A549 (cell line): ENCODE data around the gene LSP1. TPM values are rescaled to one million over a fixed set of nuclear protein-coding genes. Genes with fewer than 3 reads are reported as not detected.
"Not testable (repeated sequence)": the region's sequence is repeated elsewhere in the genome, so short reads cannot be mapped to it uniquely, and the experiment has no call there.

Source experiments
- ATAC-seq, 2 experiments: fragments of 200-7000 bp in 1 of 2; fragments of >200 bp in 1 of 2; cut with Nextera tagmentation in 1 of 2; cut with Tn5 transposase in 1 of 2; 3 replicates each; pipeline versions ENCODE4 v1.8.0 to v1.9.1; 2018 to 2020; ENCODE audit warnings: mild to moderate bottlenecking in 1 of 2, moderate library complexity in 1 of 2
- CTCF ChIA-PET: fragments of 300-600 bp; sonication (Branson Sonifier 250); formaldehyde crosslinking; extraction: SDS; loops from one replicate; lab custom pipeline; 2021; ENCODE audit warnings: antibody characterized with exemption, inconsistent platforms; lab: Yijun Ruan, JAX
- POLR2A ChIA-PET: fragments of 350-600 bp; formaldehyde crosslinking; extraction: SDS; loops from one replicate; lab custom pipeline; 2021; ENCODE audit warnings: antibody characterized with exemption, inconsistent platforms; lab: Yijun Ruan, JAX
- DNase-seq, 2 experiments: peaks; one replicate each; pipeline versions ENCODE4 v3.0.0 to v3.0.0-alpha.2; 2011 to 2016; ENCODE audit warnings: low read depth in 1 of 2, low spot score in 1 of 2
- FAIRE-seq: peaks from 2 replicates; lab custom pipeline; 2011; peaks lifted over from hg19 to GRCh38; lab: Jason Lieb, UNC
- H3K27ac ChIP-seq, 2 experiments: fragments of >200 bp; sonication (Bioruptor Twin); formaldehyde crosslinking; 3 replicates each; pipeline ENCODE4 v1.5.1; 2016 to 2017
- H3K4me1 ChIP-seq: fragments of >200 bp; sonication (Bioruptor Twin); formaldehyde crosslinking; 3 replicates; pipeline ENCODE4 v1.6.1; 2016
- H3K4me2 ChIP-seq: fragments of >200 bp; sonication (Bioruptor Twin); formaldehyde crosslinking; 3 replicates; pipeline ENCODE4 v1.6.1; 2016
- H3K4me3 ChIP-seq: fragments of >200 bp; sonication (Bioruptor Twin); formaldehyde crosslinking; 3 replicates; pipeline ENCODE4 v1.5.1; 2016
- H3K9me3 ChIP-seq: fragments of >200 bp; sonication (Bioruptor Twin); formaldehyde crosslinking; 3 replicates; pipeline ENCODE4 v1.6.1; 2016
- CHD4 ChIP-seq: fragments of 200-600 bp; sonication (generic); IDR thresholded peaks from 2 replicates; pipeline ENCODE4 v1.6.1; 2016; ENCODE audit warnings: antibody characterized with exemption, mild to moderate bottlenecking, borderline replicate concordance
- EHMT2 ChIP-seq: fragments of 200-600 bp; sonication (generic); IDR thresholded peaks from 2 replicates; pipeline ENCODE4 v1.6.1; 2016; ENCODE audit warnings: antibody characterized with exemption, low read depth, mild to moderate bottlenecking, moderate library complexity
- EP300 ChIP-seq, 2 experiments: fragments of >200 bp; sonication (Bioruptor Twin); formaldehyde crosslinking; IDR thresholded peaks; 2 replicates in 1 of 2; 3 replicates in 1 of 2; pipeline ENCODE4 v1.6.1; 2016 to 2017
- HMGXB4 ChIP-seq: fragments of 250-450 bp; sonication (Bioruptor Pico); IDR thresholded peaks from 2 replicates; pipeline ENCODE4 v1.5.0; 2021; ENCODE audit warnings: mild to moderate bottlenecking, moderate library complexity, borderline replicate concordance
- JUNB ChIP-seq: fragments of >200 bp; sonication (Bioruptor Twin); formaldehyde crosslinking; IDR thresholded peaks from 2 replicates; pipeline ENCODE4 v1.6.1; 2016
- KDM1A ChIP-seq: fragments of 200-600 bp; sonication (generic); IDR thresholded peaks from 2 replicates; pipeline ENCODE4 v1.6.1; 2016; ENCODE audit warnings: low read depth, mild to moderate bottlenecking
- MAFK ChIP-seq: fragments of 450-650 bp; IDR thresholded peaks from 2 replicates; pipeline ENCODE4 v1.6.1; 2014; ENCODE audit not compliant: partially characterized antibody
- MAX ChIP-seq: IDR thresholded peaks from 2 replicates; pipeline ENCODE4 v1.6.1; 2012
- MYC ChIP-seq: IDR thresholded peaks from 2 replicates; pipeline ENCODE4 v1.6.1; 2012; ENCODE audit warnings: mild to moderate bottlenecking, inconsistent platforms, low read length, improper control_type of control experiment, borderline replicate concordance
- WGBS: methylation state at CpG from one replicate; pipeline ENCODE4 v1.1.6; 2017; ENCODE audit errors: missing lambda C conversion rate; 5-methylcytosine and 5-hydroxymethylcytosine counted together
- polyA minus RNA-seq: library from RNA; depleted of rRNA, polyadenylated mRNA; stranded (reverse); fragments of >200 nt; gene quantifications from 2 replicates; pipeline ENCODE4 v1.2.3, GENCODE V29; 2011; rRNA and poly(A)+ RNA removed
- polyA plus RNA-seq, 4 experiments: library from polyadenylated mRNA; depleted of rRNA in 3 of 4; stranded (reverse); fragments of >200 nt; fragmentation: RNase III in 1 of 4; extraction: RNeasy Plus Mini Kit Qiagen cat#74134 plus additional on column Dnase treatment in 1 of 4; gene quantifications; 2 replicates in 3 of 4; 3 replicates in 1 of 4; pipeline ENCODE4 v1.2.3, GENCODE V29; 2011 to 2017

Gene LSP1
- polyA plus RNA-seq (2011; rRNA removed) (0.42 and 0.67 TPM in 2 replicates), polyA plus RNA-seq (2017; fragmentation: RNase III; extraction: RNeasy Plus Mini Kit Qiagen cat#74134 plus additional on column Dnase treatment) (1.7 to 5.5 TPM (median 3.5 TPM) in 3 replicates), polyA minus RNA-seq (2.8 TPM in 1 of 2 replicates, not detected in the other)
- polyA plus RNA-seq (2012; cell fraction: cytosol; rRNA removed): 0.21 and 0.23 TPM in 2 replicates
- 0.13 and 0.15 TPM in 2 replicates for polyA plus RNA-seq (2012; cell fraction: nucleus; rRNA removed)

- Histone ChIP-seq H3K4me3 (no peak within 1 kb of the TSS), H3K27ac (no peak within 1 kb of the TSS), H3K4me2 (no peak within 1 kb of the TSS), H3K4me1 (no peaks in the 10 kb centered on the region), H3K9me3 (no peaks in the 10 kb centered on the region)
- 69% methylated on average over 16 of the region's 18 CpGs for WGBS
- POLR2A ChIA-PET: no interaction called here
- no peak for DNase-seq
- CTCF ChIA-PET: interaction anchor here (1.1 to 14.5 kb wide), 9 partner anchors 14 to 304 kb away, joined by 4 to 174 read pairs (median 11); partner anchors contain the start of genes SYT8 and TNNI2
- no peak for FAIRE-seq
- ATAC-seq: no peak
- TF ChIP-seq MYC: no peak
Observed at GRCh38 chr11:1852877-1853276, at the start of gene LSP1. Gene LSP1, plus strand, starts transcription at chr11:1853084. Its CDS starts 61 bp downstream, at chr11:1853145.

- 76% methylated on average over 11 of the region's 20 CpGs for WGBS
- ATAC-seq (no peak), FAIRE-seq (no peak), DNase-seq (no peak)
- ChIA-PET POLR2A (no interaction called here), CTCF (interaction anchor here (0.7 to 7.6 kb wide), 7 partner anchors 8 to 110 kb away, joined by 3 to 58 read pairs (median 5); no protein-coding TSS in a partner anchor)
- no peak overlapping the region for H3K4me3 ChIP-seq
- no peaks in the 10 kb centered on the region for H3K9me3 ChIP-seq
- TF ChIP-seq HMGXB4 (CRISPR knock-in tag) (no peak), EP300 (IDR thresholded peaks at IDR 0.05) (no peak), JUNB (no peak), KDM1A (no peak), EHMT2 (no peak), CHD4 (no peak)
- no peak overlapping the region for H3K27ac ChIP-seq
- H3K4me1 ChIP-seq: no peaks in the 10 kb centered on the region
- H3K4me2 ChIP-seq: no peak overlapping the region
Observed at GRCh38 chr11:1803246-1803645, 49.6 kb upstream of the LSP1 start.

- POLR2A ChIA-PET, ATAC-seq, H3K4me2 ChIP-seq, H3K4me3 ChIP-seq, FAIRE-seq, H3K4me1 ChIP-seq, H3K27ac ChIP-seq, H3K9me3 ChIP-seq, DNase-seq: not testable (repeated sequence)
- 81% methylated on average over 18 of the region's 42 CpGs for WGBS
- CTCF ChIA-PET: interaction anchor here (0.9 to 9.6 kb wide), 7 partner anchors 9 to 348 kb away, joined by 3 to 75 read pairs (median 19); partner anchors contain the start of gene SYT8
Observed at GRCh38 chr11:1803835-1804519, 48.9 kb upstream of the LSP1 start.

- Histone ChIP-seq H3K27ac (no peak overlapping the region), H3K9me3 (no peaks in the 10 kb centered on the region), H3K4me2 (no peak overlapping the region), H3K4me1 (no peaks in the 10 kb centered on the region), H3K4me3 (no peak overlapping the region)
- ChIA-PET POLR2A (interaction anchor here (1.1 kb wide), 1 partner anchor 41 kb away, joined by 3 read pairs; the partner anchor contains the start of gene CTSD), CTCF (interaction anchor here (1.0 to 9.6 kb wide), 13 partner anchors 9 to 351 kb away, joined by 3 to 75 read pairs (median 5); partner anchors contain the start of gene SYT8)
- DNase-seq (no peak), ATAC-seq (no peak), FAIRE-seq (no peak)
- 78% methylated on average over 15 of the region's 15 CpGs for WGBS
- TF ChIP-seq MAFK (no peak), MAX (no peak)
Observed at GRCh38 chr11:1805525-1805924, 47.4 kb upstream of the LSP1 start.
